ENCODE data around the gene RBM33.
"Not testable (repeated sequence)": the region's sequence is repeated elsewhere in the genome, so short reads cannot be mapped to it uniquely, and the experiment has no call there.

RBM33 gene

DNA sequence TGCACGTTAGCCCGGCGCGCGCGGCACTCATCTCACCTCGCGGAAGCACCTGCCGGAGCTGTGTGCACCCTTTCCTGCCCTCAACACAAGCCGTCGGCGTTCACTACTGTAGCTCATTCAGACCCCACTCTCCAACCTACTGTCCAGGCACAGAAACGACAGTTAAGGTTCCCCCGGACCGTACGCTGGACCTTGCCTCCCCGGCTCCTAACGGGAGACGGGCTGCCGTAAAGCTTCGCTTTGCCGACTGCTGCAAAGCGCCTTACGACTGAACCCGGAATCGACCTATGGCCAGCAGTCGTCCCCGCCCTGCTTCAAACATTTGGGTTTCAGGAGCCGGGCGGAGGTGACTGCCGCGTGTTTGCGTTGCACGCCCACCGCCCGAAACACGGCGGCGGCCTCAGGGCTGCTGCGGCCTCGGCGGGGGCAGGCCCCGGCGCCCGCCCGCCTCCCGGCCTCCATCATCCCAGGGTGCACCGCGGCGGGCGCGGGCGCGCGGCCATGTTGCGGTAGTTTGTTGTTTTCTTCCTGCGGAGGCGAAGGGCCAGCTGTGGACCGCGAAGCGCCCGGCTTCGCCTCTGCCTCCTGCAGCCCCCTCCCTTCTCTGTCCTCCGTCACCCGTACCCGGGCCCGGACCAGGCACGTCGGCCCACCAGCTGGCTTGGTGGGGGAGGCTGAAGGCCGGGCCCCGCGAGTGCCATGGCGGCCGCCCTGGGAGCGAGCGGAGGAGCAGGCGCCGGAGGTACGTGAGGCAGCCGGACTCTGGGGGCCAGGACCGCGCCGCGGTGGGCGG lies at the start of gene RBM33:
TSS of gene RBM33 (plus strand) at position 484 of the 793 bp plus-strand sequence. CDS start at position 700, 216 bp downstream.
- peak; percentile 43 for DNase-seq

GRCh38 chr7:155594961-155595366 lies 49.5 kb upstream of the RBM33 start:
- no peak for DNase-seq

GRCh38 chr7:155597753-155598140 lies 46.7 kb upstream of the RBM33 start:
- DNase-seq, result no peak

DNA sequence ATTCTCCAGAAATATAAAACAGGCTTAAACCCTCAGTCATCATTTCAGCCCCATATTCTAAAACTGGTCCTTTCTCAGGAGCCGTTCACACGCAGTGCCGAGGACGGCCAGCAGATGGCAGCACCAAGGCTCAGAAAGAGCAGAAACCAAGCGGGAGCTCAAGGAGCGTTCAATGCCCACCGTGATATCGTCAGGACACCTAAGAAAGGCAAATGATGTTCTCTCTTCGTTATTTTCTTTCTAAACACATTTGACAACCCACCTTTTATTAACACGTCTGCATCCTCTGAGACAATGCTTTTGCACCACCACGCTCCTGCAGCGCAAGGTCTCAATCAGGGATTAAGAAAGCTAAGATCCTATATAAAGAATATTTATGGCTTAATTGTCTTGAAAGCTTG lies 45.7 kb upstream of the RBM33 start:
- DNase-seq, result peak; percentile 58

DNA sequence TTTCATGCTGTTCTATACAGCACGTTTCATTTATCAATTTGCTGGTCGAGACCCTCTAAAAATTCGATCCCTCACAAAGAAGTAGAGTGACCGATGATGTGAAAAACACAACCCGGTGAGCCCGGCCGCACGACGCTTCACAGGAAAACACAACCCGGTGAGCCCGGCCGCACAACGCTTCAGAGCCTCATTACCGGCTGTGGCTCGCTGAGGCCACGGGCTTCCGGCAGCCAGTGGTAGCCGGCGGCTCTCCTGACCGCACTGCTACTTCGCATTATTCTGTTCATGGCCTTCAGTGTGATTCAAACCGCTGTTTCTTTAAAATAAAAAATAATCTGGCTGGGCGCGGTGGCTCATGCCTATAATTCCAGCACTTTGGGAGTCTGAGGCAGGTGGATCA lies 42.3 kb upstream of the RBM33 start:
- no peak for DNase-seq

- no peak for DNase-seq
Observed at GRCh38 chr7:155602750-155603149, 41.7 kb upstream of the RBM33 start.

DNA sequence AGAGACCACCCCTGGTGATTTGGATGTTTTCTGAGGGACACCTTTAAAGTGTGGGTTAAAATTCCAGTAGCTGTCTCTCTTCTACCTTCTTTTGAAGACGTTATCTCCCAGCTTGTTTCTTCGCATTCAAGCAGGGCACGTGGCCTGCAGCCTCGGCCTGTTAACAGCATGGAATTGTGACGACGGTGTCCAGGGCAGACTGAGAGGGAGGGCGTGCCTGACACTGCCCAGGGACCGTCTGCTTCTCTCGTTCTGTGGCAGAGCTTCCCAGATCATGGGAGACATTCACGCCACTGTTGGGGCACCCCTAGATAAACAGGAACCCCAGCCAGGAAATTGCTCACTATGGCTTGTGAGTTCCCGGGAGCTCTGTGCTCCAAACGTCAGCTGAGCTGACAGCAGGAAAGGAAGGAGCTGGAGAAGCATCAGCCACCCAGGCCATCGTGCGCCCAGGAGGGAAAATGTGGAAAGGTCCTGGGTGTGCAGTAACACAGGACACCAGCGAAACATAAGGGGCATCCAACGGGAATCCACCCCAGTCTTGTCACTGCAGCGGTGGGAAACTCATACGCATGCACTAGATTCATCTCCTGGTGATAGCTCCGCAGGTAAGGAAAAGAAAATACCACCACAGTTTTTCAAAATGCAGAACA lies 41.1 kb upstream of the RBM33 start:
- DNase-seq, result no peak

- no peak for DNase-seq
Observed at GRCh38 chr7:155603858-155604503, 40.5 kb upstream of the RBM33 start.

GRCh38 chr7:155604504-155604997 lies 39.9 kb upstream of the RBM33 start:
- DNase-seq, result no peak

GRCh38 chr7:155609185-155609584 lies 35.3 kb upstream of the RBM33 start:
- DNase-seq, result no peak

GRCh38 chr7:155610633-155611193 lies 33.7 kb upstream of the RBM33 start:
- DNase-seq, result no peak

GRCh38 chr7:155611808-155612447 lies 32.5 kb upstream of the RBM33 start:
- no peak for DNase-seq

DNA sequence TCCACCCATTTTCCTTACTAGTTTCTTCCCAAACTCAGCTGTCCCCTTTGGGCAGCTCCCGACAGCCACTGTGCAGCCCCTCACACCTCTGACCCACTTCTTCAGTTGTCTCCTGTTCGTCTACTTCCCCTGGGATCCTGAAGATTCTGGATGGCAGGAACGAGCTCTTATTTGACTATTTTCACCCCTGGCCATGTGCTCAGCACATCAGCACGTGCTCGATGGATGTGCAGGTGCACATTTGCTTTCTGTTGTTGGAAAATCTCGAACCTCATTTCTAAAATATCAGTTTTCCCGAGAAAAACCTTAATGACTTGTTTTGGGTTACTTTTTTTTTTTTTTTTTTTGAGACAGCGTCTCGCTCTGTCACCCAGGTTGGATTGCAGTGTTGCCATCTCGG lies 31.8 kb upstream of the RBM33 start:
- DNase-seq, result no peak

- DNase-seq, result not testable (repeated sequence)
Observed at GRCh38 chr7:155615085-155615484, 29.4 kb upstream of the RBM33 start.

DNA sequence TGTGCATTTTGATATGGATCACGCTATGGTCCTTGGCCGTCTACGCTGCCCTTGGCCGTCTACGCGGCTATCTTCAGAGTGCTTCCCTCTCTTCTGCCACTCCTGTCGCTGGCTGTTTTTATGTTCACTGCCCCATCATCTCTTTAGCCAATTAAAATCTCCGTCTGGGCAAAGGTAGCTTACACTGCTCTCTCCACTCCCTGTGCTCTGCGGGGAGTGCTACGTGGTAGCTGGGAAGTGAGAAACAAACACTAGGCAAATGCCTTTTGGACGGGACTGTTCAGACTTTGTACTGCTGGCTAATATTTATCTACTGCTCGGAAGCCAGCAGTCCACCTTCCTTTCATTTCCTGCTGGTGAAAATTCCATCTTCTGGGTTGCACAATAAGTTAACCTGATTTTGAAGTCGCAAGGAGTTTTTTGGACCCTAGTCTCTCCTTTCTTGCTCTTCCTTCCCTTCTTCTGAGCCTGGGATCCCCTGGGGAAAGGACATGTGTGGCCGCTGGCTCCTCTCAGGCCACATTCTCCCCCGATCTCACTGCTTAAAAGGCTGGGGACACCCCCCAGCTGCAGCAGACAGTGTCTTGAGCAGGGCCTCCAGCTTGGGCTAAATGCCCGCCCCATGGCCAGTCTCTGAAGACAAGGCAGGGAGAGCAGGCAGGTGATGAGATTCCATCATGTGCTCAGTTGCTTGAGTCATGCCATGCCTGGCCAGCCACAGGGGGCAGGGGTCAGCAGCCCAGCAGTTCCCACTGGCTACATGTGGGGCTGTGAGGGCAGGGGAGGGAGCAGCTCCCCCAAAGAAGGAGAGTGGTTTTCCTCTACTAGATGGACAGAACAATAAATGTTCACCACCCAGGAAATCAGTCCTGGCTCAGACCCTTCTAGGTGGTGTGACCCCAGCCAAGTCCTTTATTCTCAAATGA lies 25.5 kb upstream of the RBM33 start:
- DNase-seq, result no peak

DNA sequence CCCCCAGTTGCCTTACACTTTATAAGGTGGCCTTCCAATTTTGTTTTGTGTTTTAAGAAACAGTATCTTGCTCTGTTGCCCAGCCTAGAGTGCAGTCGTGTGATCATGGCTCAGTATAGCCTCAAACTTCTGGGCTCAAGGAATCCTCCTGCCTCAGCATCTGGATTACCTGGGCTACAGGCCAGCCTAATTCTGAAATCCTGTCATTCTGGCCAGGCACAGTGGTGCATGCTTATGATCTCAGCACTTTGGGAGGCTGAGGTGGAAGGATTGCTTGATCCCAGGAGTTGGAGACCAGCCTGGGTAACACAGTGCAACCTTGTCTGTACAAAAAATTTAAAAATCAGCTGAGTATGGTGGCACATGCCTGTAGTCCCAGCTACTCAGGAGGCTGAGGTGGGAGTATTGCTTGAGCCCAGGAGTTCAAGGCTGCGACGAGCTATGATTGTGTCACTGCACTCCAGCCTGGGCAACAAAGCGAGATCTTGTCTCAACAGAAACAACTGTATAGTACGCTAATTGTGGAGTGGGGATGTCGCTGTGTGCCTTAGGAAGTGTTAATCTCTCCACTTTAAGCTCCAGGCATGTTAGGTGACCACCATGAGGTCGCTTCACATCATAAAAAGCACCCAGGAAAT lies 24.7 kb upstream of the RBM33 start:
- no peak for DNase-seq

DNA sequence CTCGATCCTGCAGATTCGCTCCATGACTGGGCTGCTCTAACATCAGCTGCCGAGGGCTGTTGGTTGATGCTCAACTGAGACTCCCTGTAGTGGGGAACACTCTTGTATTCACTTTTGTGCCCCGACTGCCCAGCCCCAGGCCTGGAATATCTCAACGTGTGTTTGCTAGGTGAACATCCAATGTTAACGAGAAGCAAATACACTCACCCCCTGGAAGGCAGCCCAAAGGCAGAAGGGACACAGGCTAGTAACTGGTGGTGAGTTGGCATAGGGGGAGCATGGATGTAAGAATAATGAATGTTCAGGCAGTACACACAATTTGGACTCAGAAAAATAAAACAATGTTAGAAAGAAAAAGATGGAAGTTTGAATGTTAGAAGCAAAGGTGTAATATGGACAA lies 24.0 kb upstream of the RBM33 start:
- DNase-seq, result no peak

DNA sequence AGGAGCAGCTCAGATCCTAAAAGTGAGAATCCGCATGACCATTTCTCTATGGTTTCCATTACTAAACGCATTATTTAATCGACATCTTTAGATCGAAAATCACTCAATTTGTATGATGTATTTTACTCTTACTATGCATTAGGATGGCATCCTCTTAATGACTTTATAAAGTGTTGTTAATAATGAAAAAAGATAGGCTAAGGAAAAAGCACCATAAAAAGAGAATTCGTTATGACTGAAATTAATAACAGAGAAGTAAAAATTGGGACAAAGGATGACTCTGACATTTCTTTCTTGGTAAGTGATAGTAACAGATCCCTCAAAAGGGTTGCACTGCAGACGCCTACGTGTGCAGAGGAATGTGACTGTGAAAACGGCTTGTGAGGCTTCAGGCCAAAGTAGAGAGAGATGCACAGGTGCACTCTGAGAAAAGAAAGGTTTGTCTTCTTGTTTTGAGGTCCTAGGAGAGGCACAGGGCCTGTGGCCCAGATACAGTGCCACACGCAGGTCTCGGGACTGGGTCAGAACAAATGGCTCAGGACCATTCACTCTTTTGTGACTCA lies 23.0 kb upstream of the RBM33 start:
- DNase-seq, result no peak

- no peak for DNase-seq
Observed at GRCh38 chr7:155624412-155624811, 20.0 kb upstream of the RBM33 start.

DNA sequence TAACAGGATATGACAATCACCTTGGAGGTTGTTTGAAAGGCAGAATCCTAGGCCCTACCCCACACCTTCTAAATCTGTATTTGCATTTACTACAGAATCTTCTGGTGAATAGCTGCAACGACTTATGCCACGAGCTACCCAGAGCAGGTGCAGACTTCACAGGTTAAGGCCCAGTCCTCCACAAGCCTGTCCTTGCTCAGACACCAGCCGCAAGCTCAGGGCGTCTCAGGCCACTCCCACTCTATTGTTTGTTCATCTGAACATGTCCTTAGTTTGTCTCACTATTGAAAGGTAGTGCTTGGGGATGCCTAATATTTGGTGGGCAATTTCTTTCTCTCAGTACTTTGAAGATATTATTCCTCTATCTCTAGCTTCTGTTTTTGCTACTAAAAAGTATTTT lies 18.9 kb upstream of the RBM33 start:
- no peak for DNase-seq

DNA sequence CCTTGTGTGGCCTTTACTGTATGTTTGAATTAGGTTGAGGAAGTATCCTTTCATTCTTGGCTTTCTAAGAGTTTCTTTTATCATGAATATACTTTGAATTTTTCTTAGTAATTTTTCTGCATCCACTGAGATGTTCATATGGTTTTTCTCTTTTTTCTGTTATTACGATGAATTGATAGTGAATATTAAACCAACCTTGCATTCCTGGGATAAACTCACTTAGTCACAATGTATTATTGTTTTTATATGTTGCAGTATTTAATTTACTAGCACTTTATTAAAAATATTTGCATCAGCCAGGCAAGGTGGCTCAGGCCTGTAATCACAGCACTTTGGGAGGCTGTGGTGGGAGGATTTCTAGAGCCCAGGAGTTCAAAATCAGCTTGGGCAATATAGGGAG lies 15.3 kb upstream of the RBM33 start:
- DNase-seq, result no peak
